Uterus (tissue), 2 donors: Measurements from ENCODE around the gene PRKAA1.

Source experiments
- POLR2A ChIP-seq, 2 donors: fragments of 450-650 bp; IDR thresholded peaks; one replicate each; pipeline ENCODE4 v1.6.1; 2016; ENCODE audit warnings: antibody characterized with exemption in 2 of 2, mild to moderate bottlenecking in 1 of 2, moderate library complexity in 1 of 2
- TF ChIP-seq, protein P1 (sequence below), 4 experiments: fragments of 200-600 bp in 2 of 4; fragments of 450-650 bp in 2 of 4; sonication (generic) in 2 of 4; IDR thresholded peaks; one replicate each; pipeline ENCODE4 v1.5.1; 2016 to 2019; ENCODE audit warnings: antibody characterized with exemption in 4 of 4, mild to moderate bottlenecking in 2 of 4, moderate library complexity in 1 of 4

DNA sequence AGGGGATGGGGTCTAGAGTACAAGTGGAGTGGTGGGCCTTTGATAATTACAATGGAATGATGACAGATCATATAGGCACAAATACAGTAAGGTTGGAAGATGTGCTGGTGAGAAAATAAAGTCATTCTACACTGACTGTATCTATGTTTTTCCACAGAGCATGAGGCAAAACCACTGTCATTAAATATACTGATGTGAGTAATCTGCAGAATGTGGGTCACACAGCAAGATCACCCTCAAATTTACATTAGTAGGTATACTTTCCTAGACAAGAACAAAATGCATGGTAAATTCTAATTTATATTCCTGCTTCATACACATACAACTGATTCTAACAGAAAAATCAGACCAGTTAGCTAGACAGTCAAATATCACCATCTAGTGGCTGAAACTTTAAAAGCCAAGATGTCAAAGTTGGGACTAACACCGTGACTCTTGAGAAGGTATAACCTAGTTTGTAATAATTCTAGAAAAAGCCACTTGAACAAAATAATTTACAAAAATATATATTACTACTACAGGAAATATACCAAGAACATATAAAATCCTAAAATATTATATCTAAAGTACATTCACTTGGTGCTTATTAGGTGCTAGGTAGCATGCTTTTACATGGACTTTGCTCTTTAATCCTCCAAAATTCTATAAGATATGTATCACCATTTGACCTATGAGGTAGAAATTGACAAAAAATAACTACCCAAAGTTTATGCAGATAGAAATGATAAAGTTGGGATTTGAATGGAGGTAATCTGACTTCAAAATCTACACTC, 61.9 kb downstream of the PRKAA1 start:
- TF ChIP-seq, protein P1, sequence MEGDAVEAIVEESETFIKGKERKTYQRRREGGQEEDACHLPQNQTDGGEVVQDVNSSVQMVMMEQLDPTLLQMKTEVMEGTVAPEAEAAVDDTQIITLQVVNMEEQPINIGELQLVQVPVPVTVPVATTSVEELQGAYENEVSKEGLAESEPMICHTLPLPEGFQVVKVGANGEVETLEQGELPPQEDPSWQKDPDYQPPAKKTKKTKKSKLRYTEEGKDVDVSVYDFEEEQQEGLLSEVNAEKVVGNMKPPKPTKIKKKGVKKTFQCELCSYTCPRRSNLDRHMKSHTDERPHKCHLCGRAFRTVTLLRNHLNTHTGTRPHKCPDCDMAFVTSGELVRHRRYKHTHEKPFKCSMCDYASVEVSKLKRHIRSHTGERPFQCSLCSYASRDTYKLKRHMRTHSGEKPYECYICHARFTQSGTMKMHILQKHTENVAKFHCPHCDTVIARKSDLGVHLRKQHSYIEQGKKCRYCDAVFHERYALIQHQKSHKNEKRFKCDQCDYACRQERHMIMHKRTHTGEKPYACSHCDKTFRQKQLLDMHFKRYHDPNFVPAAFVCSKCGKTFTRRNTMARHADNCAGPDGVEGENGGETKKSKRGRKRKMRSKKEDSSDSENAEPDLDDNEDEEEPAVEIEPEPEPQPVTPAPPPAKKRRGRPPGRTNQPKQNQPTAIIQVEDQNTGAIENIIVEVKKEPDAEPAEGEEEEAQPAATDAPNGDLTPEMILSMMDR (IDR thresholded peaks at IDR 0.05): peak; percentile 47 to 62 (median 56)
- no peak for TF ChIP-seq POLR2A (IDR thresholded peaks at IDR 0.05)
